HT-29 (cell line): ENCODE results near the gene TNFRSF9. TPM values are rescaled to one million over a fixed set of nuclear protein-coding genes. Genes with fewer than 3 reads are reported as not detected.
"Not testable (repeated sequence)": the region's sequence is repeated elsewhere in the genome, so short reads cannot be mapped to it uniquely, and the experiment has no call there.

Experiments
- DNase-seq: peaks from one replicate; pipeline ENCODE4 v3.0.0-alpha.2; 2015; ENCODE audit warnings: low spot score
- total RNA-seq: library from RNA; depleted of rRNA; stranded (reverse); fragments of >200 nt; shearing (Covaris generic); gene quantifications from 2 replicates; pipeline ENCODE4 v1.2.3, GENCODE V29; 2014

TNFRSF9 gene
- total RNA-seq, 1 experiment from 2014 or later = not detected

- DNase-seq = peak; percentile 99
These were observed 20.8 kb upstream of the TNFRSF9 start, which contains the start of gene PARK7 for GRCh38 chr1:7961216-7962013. TSS of gene PARK7 (plus strand) at chr1:7961711. CDS start at chr1:7962786, 1,075 bp downstream.

- DNase-seq = no peak
These were observed 20.2 kb upstream of the TNFRSF9 start for GRCh38 chr1:7960867-7961215.

DNA sequence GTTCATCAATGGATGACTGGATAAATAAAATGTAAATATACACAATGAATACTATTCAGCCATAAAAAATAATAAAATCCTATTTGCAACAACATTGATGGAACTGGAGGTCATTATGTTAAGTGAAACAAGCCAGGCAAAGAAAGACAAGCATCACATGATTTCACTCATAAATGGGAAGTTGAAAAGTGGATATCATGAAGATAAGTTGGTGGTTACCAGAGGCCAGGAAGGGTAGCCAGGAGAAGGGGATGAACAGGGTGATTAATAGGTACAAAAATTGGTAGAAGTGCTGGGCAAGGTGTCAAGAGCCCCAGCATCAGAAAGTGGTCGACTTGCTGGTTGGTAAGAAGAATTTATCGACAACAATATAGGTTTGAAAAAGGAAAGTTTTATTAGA lies 19.5 kb upstream of the TNFRSF9 start:
- DNase-seq = no peak

DNA sequence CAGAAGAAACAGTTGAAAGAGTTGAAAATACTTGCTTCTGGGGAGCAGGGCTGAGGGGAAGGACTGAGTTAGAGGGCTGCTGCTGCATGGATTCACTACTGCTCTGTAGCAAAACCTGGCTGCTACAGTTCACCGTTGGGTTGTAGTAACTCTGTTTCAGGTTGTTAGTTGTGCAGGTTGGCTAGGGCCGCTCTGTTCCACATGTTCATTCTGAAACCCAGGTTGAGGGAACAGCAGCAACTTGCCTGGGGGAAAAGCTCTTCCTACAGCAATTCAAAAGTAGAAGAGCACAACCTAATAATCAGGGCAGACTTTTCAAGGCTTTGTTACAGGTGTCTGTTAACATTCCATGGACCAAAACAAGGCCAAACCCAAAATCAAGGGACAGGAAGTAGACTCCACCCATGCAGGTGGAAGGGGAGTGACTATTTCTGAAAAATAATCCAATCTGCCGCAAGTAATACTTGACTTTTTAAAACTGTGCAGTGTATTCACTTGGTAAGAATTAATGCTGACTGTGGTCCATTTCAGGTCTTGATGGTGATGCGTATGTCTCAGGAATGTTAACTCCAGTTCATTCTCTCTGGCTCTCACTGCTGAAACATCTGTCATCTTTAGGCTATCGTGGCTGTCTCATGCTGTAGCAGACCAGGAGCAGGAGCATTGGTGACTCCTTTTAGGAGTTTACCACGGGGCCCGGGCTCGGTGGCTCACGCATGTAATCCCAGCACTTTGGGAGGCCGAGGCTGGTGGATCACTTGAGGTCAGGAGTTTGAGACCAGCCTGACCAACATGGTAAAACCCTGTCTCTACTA lies 15.8 kb upstream of the TNFRSF9 start:
- no peak for DNase-seq

DNA sequence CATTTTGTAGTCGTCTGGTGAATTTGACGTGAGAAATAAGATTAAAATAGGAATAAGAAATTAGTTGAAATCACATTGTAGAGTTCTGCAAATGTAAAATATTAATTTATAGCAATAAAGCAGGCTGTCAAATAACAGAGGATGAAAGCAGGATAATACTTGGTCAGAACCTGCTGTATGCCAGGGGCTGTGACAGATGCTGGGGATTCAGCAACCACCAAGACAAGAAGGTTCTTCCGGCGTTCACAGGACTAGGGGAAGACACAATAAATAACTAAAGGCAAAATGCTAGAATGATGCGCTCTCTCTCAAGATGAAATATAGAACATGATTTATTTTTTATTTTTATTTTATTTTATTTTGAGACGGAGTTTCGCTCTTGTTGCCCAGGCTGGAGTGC lies 14.0 kb upstream of the TNFRSF9 start:
- DNase-seq = no peak

DNA sequence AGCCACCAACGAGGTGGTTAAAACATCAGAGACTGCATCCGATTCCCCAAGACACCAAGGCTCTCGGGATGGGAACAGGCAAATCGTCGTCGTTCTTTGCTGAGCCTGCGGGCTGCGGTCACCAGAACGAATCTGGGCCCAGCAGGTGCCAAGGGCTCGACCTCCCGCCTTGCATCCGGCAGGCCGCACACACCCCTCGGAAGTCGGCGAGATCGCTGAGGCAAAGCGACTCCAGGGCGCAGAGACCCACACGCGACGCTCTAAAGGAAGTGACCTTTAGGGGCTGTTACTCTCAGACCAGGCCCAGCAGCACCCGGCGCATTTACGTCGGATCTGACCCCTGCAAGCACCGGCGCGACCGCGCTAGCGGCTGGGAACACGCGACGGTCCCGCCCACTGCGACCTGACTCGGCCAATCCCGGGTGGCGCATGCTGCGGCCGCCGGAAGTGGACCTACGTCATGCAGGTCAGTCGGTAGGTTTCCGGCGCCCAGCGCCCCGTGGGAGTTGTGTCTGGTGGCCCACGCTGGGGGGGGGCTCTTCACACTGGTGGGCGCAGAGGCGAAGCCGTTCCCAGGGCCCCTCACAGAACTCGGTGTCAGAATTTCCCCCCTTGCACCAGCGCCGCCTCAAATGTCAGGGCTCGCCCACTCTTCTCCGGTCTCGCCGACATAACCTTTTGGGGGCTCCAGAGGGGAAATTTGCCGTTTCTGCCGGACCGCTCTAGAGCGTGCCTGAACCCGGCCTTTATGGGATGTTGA lies 13.4 kb upstream of the TNFRSF9 start:
- DNase-seq = peak; percentile 89

DNA sequence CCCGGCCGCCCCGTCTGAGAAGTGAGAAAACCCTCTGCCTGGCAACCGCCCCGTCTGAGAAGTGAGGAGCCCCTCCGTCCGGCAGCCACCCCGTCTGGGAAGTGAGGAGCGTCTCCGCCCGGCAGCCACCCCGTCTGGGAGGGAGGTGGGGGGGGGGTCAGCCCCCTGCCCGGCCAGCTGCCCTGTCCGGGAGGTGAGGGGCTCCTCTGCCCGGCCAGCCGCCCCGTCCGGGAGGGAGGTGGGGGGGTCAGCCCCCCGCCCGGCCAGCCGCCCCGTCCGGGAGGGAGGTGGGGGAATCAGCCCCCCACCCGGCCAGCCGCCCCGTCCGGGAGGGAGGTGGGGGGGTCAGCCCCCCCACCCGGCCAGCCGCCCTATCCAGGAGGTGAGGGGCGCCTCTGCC lies 12.2 kb upstream of the TNFRSF9 start:
- not testable (repeated sequence) for DNase-seq

DNA sequence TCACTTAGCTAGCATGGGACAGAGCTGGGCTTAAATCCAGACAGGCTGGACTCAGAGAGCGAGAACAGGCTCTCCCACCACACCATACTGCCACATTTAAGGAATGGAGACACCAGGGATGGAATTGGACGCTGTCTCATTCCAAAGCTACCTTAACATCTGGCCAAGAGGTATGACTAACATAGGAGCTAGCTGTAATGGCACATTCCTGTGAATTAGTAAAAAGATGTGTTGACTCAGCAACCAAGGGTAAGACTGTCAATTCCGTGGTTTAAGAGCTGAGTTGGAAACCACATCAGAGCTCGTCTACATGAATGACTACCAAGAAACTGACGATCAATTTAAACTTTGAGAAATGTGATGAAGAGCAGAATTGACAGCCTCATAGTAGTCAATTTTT lies 8.3 kb upstream of the TNFRSF9 start:
- no peak for DNase-seq

DNA sequence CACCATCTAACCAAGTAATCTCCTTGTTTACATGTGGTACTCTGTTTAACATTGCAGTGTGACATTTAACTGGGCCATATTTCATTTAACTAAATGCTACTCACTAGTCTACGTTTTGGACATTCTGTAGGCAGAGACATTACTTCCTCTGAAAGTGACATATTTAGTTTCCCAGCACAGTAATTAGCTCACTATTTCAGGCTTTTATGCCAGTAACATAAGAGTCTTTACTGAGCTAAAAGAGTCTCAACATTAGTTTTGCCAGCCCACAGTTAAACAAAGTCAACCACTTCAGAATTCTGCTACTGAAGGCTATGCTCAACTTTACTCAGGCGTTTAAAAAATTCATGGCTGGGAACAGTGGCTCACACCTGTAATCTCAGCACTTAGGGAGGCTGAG lies 2.6 kb upstream of the TNFRSF9 start:
- no peak for DNase-seq

- DNase-seq = peak; percentile 47
These were observed 1.7 kb upstream of the TNFRSF9 start for GRCh38 chr1:7942214-7942921.

DNA sequence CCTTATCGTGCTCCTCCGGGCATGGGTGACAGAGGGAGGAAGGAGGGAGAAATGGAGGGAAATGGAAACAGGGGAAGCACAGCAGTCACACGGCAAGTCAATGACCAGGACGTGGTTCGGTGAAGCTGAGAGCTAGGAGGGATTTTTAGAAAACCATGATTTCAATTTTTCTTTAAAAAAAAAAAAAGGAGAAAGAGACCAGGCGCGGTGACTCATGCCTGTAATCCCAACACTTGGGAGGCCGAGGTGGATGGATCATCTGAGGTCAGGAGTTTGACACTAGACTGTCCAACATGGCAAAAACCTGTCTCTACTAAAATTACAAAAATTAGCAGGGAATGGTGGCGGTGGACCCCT lies 776 bp upstream of the TNFRSF9 start:
- no peak for DNase-seq

DNA sequence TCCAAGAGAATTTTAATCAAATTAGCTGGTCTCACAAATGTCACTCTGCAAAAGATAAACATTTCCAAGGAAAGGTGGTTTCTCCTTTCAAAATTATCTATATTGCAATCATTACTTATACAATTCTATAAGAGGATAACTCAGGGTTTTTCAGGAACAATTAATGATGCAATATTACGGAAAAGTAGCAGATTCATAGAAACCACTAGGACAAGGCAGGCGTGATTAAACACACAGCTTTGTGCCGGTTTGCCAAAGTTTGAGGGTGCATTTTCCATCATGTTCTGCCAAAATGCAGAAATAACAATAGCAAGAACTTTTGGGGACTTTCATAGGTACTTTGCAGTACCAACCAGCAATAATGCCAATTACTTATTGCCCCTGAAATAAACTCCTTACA lies 605 bp downstream of the TNFRSF9 start:
- DNase-seq = no peak

DNA sequence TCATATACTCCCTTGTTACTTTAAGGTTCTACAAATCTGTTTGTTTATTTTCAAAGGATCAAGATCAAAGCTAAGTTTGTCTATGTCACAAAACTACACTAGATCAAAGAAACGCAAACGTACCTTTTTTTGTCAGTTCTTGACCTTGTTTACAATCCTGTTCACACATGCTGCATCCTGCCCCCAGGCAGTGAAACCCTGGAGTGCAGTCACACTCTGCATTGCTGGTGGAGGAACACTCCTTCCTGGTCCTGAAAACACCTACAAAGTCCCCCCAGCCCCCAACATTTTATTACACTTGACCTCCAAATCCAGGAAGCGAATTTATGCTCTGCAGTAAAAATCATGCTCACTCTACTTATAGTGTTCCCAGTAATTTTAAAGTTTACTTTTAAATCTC lies 2.6 kb downstream of the TNFRSF9 start:
- DNase-seq = no peak

GRCh38 chr1:7932524-7933138 lies 8.0 kb downstream of the TNFRSF9 start:
- no peak for DNase-seq

DNA sequence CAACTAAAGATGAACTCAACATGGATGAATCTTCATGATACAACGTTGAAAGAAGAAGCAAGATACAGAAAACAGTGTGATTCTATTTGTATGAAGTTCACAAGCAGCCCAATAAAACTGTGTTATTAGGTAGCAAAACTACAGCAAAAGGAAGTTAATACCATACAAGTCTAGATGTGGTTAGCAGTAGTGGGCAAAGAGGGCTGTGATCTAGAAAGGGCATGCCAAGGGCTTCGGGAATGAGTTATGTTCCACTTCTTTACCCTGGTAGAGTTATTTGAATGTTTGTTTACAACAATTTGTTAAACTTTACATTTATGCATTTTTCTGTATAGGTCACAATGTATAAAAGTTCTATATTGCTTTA lies 9.2 kb downstream of the TNFRSF9 start:
- DNase-seq = no peak

DNA sequence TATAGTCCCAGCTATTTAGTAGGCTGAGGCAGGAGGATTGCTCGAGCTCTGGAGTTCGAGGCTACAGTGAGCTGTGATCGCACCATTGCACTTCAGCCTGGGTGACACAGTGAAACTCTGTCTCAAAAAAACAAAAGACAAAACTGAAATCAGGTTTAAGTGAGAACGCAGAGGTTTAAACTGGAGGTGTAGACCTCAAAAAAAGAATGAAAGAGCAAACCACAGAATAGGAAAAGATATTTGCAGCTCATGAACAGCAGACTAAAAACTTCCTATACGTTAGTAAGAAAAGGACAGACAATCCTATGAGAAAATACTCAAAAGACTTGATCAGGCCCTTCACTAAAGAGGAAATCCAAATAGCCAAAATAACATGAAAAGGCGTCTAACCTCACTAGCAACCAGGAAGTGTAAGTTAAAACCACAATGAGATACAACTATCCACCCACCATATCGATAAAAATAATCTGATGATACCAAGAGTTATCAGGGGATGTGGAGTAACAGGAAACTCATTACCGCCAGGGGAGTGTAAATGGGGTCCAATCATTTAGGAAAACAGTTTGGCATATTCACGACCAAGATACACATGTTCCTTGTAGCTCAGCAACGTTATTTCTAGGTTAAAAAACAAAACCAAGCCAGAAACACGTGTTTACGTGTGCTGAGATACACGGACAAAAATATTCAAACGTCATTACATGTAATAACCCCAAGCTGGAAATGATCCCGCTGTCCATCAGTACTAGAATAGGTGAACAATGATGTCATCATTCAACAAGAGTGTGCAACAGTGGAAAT lies 9.8 kb downstream of the TNFRSF9 start:
- no peak for DNase-seq

- no peak for DNase-seq
These were observed 11.0 kb downstream of the TNFRSF9 start for GRCh38 chr1:7929637-7930036.

GRCh38 chr1:7928247-7928646 lies 12.4 kb downstream of the TNFRSF9 start:
- DNase-seq = no peak

GRCh38 chr1:7927061-7927460 lies 13.6 kb downstream of the TNFRSF9 start:
- not testable (repeated sequence) for DNase-seq

- no peak for DNase-seq
These were observed 18.3 kb downstream of the TNFRSF9 start for GRCh38 chr1:7922301-7922700.
